HT1080 (cell line): ENCODE results near the gene PRKCB. TPM values are rescaled to one million over a fixed set of nuclear protein-coding genes. Genes with fewer than 3 reads are reported as not detected.

Source experiments
- DNase-seq: peaks from one replicate; pipeline ENCODE4 v3.0.0-alpha.2; 2015; ENCODE audit warnings: low read depth
- total RNA-seq: library from RNA; depleted of rRNA; stranded (reverse); fragments of >200 nt; shearing (Covaris generic); gene quantifications from 2 replicates; pipeline ENCODE4 v1.2.3, GENCODE V29; 2014

The PRKCB gene
- total RNA-seq, 1 experiment from 2014 or later = not detected

DNA sequence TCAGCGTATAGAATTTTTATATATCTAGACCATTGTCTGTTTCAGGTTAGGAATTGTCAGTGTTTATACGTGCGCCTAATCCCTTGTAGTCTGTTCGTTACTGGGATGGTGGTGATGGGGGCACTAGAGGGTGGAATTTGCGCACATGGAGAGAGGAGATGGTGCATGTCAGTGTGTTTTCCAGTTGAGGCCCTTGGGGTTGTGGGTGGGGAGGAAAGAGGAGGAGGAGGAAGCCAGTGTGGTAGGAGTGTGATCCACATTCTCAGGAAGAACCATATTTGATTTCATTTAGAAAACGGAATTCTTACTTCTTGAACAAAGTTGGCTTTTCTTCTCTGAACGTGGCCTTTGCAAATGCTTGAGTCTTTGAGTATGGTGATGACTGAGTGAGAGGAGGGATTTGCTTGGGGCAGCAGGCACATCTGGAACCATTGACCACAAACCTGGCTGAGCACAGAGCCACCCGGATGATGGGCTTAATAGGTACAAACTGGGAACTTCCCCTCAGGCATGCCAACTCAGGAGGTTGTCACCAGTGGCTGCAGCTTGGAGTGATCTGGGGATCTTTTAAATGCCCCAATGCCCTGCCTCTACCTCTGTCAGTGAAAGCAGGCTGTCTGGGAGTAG, 98.9 kb downstream of the PRKCB start:
- DNase-seq = no peak

DNA sequence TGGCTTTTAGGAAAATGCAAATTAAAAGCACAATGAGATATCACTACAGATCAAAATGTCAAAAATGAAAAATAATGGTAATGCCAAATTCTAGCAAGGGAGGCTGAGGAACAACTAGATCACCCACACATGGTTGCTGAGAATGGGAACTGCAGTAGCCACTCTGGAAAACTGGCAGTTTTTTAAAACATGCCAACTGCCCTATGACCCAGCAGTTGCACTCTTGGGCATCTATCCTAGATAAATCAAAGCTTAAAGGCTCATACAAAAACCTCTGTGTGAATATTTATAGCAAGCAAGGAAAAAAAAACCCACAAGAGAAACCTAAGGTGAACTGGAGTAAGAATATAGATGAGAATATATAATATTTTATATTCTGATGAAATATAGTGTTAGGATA, 104.3 kb downstream of the PRKCB start:
- no peak for DNase-seq

DNA sequence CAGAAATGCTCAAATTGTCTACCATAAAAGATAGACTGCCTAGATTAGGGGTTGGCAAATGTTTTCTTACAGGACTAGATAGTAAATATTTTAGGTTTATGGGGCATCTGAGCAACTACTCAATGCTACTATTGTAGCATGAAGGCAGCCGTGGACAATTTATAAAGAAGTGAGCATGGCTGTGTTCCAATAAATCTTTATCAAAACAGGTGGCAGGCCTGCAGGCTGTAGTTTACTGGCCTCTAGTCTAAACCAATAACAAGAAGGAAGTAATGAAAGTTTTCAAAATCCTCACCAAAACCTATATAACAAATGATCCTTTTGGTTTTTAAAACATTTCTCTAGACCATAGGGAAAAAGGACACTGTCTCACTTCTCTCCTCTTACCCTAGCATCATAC, 105.2 kb downstream of the PRKCB start:
- no peak for DNase-seq

DNA sequence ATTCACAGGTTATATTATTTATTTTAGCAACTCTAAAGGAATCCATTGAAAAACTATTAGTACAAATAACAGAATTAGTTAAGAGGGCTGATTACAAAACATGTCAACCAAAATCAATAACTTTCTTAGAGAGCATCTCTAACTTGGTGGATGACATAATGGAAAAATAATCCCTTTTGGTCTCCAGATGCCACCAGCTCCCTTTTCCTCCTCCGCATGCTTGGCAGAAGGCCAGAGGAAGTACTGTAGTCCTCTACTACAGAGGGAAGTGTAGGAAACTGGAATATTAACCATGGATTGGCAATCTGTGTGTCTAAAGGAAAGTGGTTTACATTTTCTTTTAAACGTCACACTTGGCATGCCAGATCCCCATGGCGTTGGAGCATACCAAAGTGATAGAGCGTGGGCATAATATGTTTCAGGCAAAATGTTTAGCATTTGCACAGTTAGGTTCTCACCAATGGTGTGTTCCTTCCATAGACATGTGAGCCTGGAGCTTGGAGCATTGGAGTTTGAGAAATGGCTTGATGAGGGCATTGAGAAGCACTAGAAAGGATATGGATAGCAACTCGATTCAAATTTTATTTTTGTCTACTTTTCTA, 106.3 kb downstream of the PRKCB start:
- DNase-seq = no peak

DNA sequence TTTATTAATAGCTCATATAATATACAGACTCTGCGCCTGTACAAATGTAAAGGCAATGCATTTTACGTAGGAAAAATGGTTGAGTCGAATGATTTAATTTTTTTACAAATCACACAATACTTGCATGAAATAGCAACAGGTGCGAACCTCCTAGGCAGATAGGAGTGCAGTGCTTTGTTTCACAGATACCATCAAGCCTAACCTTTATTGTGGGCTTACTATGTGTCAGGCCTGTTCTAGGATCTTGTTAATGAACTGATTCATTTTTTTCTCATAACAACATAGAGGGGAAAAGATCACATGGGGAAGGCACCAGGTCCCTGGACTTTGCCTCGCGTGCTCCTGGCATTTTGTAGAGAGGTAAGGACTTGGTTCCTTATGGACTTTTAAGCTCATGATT, 107.8 kb downstream of the PRKCB start:
- DNase-seq = no peak

DNA sequence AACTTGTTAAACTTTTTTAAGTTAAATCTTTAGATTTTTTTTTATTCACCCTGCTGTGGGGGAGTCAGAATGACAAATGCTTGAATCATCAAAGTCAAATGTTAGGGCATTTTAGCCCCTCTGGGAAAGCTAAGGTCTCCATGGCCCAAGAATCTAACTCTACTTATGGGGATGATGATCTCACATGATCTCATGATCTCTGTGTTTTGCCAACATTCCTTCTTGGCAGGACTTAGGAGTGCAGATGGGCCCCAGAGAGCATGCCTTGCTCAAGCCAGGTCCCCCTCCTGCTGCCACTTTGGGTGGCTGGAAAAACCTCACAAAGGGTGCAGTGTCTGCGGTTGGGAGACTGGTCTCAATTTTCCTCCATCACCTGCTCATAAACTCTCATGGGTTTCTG, 108.6 kb downstream of the PRKCB start:
- DNase-seq = no peak

DNA sequence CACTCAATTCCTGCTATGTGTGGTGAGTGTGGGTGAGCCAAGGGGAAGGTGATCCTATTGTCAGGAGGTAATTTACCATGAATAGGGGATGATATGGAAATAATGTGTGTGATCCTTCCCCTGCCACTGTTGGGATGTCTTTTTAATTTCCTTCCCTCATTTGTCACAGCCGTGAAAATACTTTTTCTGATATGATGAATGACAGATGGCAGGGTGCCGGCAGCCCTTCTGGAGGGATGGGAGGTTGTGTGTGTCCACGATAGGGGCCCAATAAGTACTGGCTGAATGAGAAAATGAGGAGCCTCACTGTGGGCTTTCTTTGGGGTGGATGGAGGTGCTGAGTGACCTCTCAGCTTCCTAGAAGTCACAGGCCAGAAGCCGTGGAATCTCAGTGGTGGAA, 109.5 kb downstream of the PRKCB start:
- DNase-seq = no peak

DNA sequence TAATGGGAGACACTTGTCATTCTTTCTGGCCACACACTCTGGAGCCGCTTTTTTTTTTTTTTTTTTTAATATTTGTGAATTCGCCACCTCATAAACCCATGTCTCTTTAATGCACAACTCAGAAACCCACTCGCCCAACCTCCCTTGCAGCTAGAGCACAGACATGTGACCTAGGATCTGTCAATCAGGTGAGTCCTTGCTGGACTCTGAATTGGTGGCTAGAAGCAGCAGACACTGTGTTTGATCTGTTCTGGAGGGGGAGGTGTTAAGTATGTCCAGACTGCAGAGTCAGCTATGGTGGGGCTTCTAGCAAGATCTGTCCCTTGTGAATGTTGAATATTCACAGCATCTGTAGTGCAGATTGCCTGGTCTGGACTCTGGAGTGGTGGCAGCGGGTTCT, 112.1 kb downstream of the PRKCB start:
- no peak for DNase-seq

DNA sequence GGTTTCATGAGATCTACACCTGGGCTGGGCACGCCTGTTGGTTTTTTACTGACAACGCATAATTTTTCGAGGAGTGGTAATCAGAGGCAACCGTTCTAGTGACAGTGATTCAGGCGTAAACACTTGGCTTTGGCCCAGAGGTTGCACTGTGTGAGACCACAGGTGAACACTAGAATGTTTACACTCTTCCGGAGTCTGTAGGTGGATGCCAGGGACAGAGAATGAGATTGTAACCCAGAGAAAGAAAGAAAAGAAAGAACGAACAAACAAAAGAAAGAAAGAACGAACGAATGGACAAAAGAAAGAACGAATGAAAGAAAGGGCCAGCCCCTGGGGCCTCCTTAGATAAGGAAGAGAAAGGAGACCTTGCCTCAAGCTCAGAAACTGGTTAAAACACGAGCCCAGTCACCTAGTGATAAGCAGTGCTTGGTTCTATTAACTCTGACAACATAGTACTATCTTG, 113.2 kb downstream of the PRKCB start:
- no peak for DNase-seq

DNA sequence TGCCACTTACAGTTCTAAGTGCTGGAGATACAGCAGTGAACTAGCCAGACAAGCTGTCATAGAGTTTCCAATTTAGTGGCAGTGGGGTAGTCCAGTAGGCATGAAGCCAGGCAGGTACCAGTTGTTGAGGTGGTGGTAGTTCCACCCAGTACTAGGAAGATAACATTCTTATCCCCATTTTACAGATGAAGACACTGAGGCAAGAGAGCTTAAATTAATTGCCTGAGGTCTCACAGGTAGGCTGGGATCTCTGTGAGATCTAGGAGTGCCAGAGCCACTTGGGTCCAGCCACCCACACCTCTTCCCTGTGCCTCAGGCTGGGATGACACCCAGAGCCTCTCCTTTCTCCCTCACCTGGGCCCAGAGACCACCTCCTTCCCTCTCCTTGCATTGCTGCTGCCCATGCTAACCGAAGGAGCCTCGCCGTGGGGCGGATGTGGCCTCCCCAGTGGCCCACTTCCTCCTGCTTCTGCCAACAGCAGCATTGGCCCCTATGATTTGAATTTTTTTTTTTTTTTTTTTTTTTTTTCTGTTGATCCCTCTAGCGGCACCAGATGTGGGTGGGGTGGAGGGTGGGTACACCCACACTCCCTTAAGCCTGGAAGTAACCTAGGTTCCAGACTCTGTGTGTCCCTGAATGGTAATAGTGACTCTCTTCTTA, 114.0 kb downstream of the PRKCB start:
- no peak for DNase-seq

DNA sequence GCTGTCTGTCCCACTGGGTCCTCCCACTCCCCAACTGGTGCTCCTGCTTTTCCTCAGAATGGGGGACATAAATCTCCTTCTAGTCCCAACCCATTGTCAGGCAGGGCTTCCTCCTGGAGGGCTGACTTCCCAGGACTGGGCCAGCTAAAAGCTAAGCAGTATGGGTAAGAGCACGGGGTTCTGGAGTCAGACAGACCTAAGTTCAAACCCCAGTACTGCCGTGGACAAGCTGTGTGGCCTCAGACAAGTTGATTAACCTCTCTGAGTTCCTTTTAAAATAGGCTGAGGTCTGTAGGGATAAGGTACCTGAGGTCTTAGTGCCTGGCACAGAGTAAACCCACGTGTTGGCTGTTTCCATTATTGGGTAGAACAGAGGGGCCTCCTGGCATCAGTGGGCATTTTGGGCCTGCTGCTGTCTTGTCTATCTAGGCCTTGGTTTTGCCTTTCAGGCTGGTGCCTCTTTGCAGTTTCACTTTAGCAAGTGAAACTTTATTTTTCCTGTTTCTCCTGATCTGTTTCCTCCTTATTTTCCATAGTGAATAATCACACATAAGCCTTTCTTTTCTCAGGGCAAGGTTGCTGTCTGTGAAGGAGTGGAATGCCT, 114.6 kb downstream of the PRKCB start:
- DNase-seq = no peak

DNA sequence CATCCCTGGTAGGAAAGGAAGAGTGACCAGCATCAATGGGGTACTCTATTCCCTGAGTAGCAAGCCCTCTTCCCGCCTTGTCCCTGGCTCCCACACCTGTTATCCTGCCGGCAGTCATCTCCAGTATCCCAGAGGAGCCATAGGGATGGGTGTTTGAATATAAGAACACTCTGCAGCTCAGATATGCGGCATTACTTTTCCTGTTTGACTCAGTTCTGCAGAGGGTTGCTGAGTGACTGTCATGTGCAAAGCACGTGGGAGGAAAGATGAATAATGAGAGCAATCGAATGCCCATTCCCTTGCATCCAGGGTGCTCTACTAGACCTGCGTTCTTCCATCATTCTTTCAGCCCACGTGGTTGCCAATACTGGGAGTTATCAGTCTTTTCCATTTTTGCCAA, 115.1 kb downstream of the PRKCB start:
- DNase-seq = peak; percentile 27

DNA sequence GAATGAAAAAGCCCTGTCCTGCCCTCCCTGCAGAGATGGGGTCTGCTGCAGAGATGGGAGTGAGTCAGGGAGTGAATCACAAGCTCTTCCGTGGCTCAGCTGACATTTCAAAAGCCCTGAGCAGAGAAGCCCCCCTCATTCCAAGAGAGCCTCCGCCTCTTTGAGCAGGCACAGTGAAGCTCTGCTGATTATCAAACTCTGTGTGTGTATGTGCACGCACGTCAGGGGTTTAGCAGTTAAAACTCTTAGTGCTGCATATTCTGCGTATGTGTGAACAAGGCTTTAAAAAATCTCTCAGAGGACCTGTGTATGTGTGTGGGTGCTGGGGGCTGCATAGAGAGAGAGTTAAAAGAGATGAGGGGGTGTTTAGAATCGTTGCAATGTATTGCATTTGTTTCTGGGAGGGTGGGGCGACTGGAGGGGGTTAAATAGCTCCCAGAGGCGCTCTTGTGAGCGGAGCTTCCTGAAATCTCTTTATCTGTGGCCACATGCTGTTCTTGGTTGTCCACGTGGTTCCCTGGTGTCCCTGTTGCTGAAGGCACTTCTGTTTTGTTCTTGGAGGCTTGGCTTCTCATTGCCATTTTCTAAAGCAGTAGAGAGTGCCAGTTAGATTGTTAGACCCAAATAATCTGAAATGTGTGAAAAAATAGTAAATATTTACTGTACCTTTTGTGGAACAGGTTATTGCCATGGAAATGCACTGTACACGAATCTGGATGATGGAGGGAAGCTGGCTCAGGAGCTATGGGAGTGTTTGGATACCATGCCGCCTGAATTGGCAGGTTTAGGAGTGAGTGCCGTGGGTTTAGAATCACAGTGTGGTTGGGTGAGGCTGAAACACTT, 116.6 kb downstream of the PRKCB start:
- DNase-seq = peak; percentile 70

DNA sequence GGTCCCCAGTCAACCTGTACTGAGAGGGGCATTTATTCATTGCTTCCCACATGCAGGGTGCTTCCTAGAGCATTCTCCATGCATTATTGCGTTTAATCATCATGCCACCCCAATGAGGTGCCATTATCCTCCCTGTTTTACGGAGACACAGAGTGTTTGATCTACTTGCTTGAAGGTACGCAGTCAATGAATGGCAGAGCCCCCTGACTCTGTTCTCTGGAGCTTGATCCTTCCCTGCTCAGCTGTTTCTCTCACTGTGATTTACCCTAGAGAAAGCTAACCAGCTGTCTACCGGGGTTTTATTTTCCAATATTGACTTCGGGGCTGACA, 117.2 kb downstream of the PRKCB start:
- DNase-seq = no peak

DNA sequence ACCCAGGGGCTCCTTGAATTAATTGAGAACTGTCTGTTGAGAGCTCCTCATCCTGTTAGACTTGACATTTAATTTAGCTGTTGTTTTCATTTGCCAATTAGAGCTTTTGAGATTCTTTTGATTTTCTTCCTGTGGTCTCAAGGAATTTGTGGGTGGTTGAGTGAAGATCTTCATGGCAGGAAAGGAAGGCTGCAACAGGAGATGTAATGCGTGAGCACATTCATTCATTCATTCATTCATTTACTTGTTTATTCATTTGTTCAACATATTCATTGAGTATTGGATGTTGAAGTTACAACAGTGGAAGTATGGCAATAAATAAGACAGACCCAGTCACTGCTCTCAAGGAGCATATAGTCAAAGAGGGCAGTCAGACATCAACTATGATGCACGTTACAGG, 117.7 kb downstream of the PRKCB start:
- no peak for DNase-seq

DNA sequence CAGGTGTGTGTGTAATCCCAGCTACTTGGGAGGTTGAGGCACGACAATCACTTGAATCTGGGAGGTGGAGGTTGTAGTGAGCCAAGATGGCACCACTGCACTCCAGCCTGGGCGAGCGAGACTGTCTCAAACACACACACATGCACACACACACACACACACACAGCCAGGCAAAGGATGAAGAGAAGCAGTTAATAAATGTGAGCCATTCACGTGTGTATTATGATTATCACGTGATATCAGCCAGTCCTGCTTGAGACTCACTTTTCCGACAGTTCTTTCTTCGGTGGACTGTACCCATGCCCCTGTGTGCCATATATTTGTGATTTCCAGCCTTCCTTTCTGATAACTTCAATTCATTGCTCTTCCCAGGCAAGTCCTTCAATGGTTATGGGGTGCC, 119.3 kb downstream of the PRKCB start:
- no peak for DNase-seq

DNA sequence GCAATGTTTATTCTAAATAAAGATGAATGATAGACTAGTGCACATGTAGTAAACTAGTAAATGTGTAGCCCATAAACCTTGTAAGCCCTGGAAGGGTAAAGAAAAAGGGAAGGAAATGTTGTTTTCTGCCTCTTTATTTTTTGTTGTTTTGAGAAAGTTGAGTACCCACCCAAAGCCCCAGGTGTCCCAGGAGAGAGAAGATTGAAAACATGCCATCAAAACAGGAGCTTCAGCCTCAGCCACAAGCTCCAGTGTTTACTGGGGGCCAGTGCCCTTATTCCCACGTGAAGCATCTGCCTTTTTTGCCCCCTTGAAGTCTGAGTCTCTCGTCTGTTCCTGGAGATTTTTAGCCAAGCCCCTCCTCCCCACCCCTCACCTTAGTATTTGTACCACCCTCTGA, 121.5 kb downstream of the PRKCB start:
- DNase-seq = no peak

DNA sequence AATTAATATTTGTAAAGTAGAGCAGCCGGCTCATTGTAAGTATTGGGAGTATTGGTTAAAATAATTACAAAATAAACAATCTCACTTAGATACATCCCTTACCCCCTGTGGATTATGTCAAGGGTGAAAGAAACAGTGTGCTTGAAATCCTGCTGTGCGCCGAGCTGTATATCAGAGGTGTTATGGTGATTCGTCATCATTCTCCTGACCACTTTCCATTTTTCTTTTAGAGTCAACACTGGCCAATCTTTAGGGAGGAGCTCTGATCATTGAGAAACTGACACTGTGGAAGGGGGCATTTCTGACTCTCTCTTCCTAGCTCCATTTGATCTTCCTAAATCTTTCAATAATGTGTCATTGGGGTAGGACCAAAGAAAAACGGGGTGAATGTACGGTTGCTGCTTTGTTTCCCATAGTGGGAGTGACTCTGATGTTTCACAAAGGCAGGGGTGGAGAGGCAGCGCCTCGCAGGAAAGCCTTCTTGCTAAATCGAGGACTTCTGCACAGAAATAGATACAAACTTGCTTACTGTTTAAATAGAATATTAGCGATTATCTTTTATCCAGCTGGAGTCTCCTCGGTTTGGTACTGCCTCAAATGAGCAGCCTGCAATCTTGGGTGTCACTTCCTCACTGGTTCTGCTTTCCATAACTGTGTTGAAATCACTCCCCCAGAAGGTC, 123.4 kb downstream of the PRKCB start:
- DNase-seq = no peak

DNA sequence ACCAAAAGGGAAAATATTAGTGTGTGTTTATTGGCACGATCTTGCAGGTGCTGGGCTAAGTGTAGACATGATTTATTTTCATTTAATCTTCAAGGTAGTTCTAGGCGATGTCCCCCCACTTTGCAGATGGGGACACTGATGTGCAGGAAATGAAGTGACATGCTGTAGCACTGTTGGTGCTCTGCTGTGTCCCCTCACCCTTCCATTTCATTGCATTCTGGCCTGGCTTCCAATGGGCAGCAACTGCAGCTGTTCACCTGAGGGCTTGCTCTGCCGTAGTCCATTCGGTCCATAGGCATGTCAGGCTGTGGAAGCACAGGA, 123.9 kb downstream of the PRKCB start:
- no peak for DNase-seq

DNA sequence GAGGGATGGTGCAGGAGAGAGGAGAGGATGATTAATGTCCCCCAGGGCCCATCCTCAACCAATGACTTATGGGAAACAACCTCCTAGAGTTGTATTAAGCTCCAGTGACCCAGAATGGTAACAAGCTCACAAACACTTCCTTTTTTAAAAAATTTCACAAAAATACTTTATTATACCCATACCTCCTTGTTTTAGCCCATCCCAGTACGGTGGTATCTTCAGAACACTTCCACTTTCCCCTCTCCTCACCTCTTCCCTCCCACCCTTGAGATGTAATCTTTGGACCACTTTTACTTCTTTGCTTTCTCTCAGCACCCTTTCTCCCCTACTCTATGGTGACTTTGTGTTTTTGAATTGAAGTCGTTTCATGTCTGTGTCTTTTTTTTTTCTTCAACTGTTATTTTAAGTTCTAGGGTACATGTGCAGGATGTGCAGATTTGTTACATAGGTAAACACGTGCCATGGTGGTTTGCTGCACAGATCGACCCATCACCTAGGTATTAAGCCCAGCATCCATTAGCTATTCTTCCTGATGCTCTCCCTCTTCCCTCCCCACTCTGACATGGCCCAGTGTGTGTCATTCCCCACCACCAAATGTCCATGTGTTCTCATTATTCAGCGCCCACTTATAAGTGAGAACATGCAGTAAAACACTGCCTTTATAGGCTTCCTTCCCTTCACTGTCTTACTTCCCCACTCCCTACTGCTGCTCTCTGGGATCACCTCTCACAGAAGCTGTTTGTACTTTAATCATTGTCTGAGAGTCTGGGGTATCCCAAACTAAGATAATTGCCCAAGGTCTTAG, 124.5 kb downstream of the PRKCB start:
- DNase-seq = no peak

DNA sequence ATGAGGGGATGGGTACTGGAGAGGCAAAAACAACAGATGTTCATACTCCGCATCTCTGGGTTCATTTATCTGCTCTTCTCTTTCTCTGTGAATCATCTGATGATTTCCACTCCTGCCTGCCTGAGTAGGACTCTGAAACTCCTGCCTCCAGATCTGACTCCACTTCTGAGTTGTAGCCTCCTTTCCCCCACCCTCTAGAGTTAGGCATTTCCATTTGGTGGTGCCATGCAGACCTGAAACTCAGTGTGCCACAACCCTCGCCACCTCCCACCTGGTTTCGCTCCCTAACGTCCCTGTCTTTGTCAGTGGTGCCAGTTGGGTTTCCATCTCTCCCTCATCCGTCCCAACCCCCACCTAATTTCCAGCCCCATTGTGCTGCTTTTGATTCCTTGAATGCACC, 126.2 kb downstream of the PRKCB start:
- DNase-seq = no peak
